ENCODE results near the gene XRCC6.

Gene XRCC6

DNA sequence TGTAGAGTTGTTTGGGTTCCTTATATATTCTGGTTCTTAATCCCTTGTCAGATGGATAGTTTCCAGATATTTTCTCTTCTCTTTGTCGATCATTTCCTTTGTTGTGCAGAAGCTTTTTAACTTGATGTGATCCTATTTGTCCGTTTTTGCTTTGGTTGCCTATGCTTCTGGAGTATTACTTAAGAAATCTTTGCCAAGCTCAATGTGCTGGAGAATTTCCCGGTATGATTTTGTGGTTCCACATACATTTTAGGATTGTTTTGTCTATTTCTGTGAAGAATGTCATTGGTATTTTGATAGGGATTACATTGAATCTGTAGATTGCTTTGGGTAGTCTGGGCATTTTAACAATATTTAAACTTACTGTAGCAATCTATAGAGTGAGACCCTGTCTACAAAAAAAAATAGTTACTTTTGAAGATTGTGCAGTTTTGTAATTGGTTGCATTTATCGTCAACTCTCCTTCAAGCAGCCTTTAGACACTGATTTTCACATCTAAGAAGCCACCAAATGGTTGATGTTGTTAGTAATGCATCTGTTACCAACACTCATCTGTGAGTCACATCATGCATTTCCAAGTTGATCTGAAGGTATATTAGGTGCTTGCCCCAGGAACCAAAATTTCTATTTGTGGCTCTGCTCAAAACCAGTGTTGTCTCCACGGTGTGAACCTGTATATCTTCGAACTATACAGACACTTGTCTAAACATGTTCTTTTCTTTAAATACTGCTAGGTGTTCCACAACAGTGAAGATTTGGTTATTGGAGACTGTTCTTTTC is 21.4 kb downstream of the XRCC6 start:
- TF ChIP-seq SNAI2 (CRISPR knock-in tag; IDR thresholded peaks at IDR 0.05) (no peak), TSHZ2 (CRISPR knock-in tag; IDR thresholded peaks at IDR 0.05) (no peak), RARB (CRISPR knock-in tag; IDR thresholded peaks at IDR 0.05) (no peak), ISL1 (CRISPR knock-in tag; IDR thresholded peaks at IDR 0.05) (no peak), TCF4 (CRISPR knock-in tag; IDR thresholded peaks at IDR 0.05; ENCODE audit: borderline replicate concordance) (no peak), POU6F1 (CRISPR knock-in tag; IDR thresholded peaks at IDR 0.05; ENCODE audit: borderline replicate concordance, low read depth) (no peak), ZFP30 (CRISPR knock-in tag; IDR thresholded peaks at IDR 0.05) (no peak), ZNF8 (CRISPR knock-in tag; IDR thresholded peaks at IDR 0.05) (no peak), ZNF565 (CRISPR knock-in tag; conservative IDR thresholded peaks at IDR 0.05; ENCODE audit: low read depth) (no peak), ZNF70 (CRISPR knock-in tag; IDR thresholded peaks at IDR 0.05) (no peak), BACH2 (CRISPR knock-in tag; IDR thresholded peaks at IDR 0.05; ENCODE audit: borderline replicate concordance) (no peak), OSR1 (CRISPR knock-in tag; IDR thresholded peaks at IDR 0.05) (no peak)
- ATAC-seq: no peak

GRCh38 chr22:41647771-41648170 is 26.7 kb downstream of the XRCC6 start:
- TF ChIP-seq ZFP3 (CRISPR knock-in tag; IDR thresholded peaks at IDR 0.05) (no peak), TSHZ2 (CRISPR knock-in tag; IDR thresholded peaks at IDR 0.05) (no peak), RARB (CRISPR knock-in tag; IDR thresholded peaks at IDR 0.05) (no peak)
- no peak for ATAC-seq

GRCh38 chr22:41648432-41648831 is 27.3 kb downstream of the XRCC6 start:
- TF ChIP-seq PPARA (CRISPR knock-in tag; IDR thresholded peaks at IDR 0.05; ENCODE audit: borderline replicate concordance) (no peak), SNAI2 (CRISPR knock-in tag; IDR thresholded peaks at IDR 0.05) (no peak), TCF4 (CRISPR knock-in tag; IDR thresholded peaks at IDR 0.05; ENCODE audit: borderline replicate concordance) (no peak), BACH2 (CRISPR knock-in tag; IDR thresholded peaks at IDR 0.05; ENCODE audit: borderline replicate concordance) (no peak), TOX (CRISPR knock-in tag; IDR thresholded peaks at IDR 0.05; ENCODE audit: borderline replicate concordance) (no peak), ZFP3 (CRISPR knock-in tag; IDR thresholded peaks at IDR 0.05) (no peak), GLIS3 (CRISPR knock-in tag; IDR thresholded peaks at IDR 0.05) (no peak), ZC3H10 (CRISPR knock-in tag; IDR thresholded peaks at IDR 0.05) (no peak), POU6F1 (CRISPR knock-in tag; IDR thresholded peaks at IDR 0.05; ENCODE audit: borderline replicate concordance, low read depth) (no peak), CSDC2 (CRISPR knock-in tag; IDR thresholded peaks at IDR 0.05) (no peak), RARB (CRISPR knock-in tag; IDR thresholded peaks at IDR 0.05) (no peak), ISL1 (CRISPR knock-in tag; IDR thresholded peaks at IDR 0.05) (no peak), ZNF8 (CRISPR knock-in tag; IDR thresholded peaks at IDR 0.05) (no peak), ESRRG (CRISPR knock-in tag; IDR thresholded peaks at IDR 0.05) (no peak)
- TF ChIP-seq, protein P1, sequence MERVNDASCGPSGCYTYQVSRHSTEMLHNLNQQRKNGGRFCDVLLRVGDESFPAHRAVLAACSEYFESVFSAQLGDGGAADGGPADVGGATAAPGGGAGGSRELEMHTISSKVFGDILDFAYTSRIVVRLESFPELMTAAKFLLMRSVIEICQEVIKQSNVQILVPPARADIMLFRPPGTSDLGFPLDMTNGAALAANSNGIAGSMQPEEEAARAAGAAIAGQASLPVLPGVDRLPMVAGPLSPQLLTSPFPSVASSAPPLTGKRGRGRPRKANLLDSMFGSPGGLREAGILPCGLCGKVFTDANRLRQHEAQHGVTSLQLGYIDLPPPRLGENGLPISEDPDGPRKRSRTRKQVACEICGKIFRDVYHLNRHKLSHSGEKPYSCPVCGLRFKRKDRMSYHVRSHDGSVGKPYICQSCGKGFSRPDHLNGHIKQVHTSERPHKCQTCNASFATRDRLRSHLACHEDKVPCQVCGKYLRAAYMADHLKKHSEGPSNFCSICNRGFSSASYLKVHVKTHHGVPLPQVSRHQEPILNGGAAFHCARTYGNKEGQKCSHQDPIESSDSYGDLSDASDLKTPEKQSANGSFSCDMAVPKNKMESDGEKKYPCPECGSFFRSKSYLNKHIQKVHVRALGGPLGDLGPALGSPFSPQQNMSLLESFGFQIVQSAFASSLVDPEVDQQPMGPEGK (CRISPR knock-in tag; IDR thresholded peaks at IDR 0.05; ENCODE audit: borderline replicate concordance): no peak
- no peak for ATAC-seq

All from SK-N-SH treated with all-trans-retinoic acid at 6 μM for 48 hours (cell line).